ENCODE data around the gene CLHC1.

GRCh38 chr2:55165626-55166025, 66.5 kb downstream of the CLHC1 start:
- TF ChIP-seq CTCF (IDR thresholded peaks at IDR 0.05): no peak
- TF ChIP-seq EZH2 (IDR thresholded peaks at IDR 0.05; ENCODE audit: borderline replicate concordance, insufficient read depth, low read depth, low read length, poor library complexity, severe bottlenecking): no peak

Data from B cell (primary cell).